ENCODE data around the gene VPS9D1.

DNA sequence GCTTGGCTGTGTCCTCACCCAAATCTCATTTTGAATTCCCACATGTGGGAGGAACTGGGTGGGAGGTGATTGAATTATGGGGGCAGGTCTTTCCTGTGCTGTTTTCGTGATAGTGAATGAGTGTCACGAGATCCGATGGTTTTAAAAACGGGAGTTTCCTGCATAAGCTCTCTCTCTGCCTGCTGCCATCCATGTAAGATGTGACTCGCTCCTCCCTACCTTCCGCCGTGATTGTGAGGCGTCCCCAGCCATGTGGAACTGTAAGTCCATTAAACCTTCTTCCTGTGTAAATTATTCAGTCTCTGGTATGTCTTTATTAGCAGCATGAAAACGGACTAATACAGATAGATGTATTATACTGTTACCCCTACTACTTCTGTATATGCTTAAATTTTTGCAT lies 59.5 kb downstream of the VPS9D1 start:
- no peak for TF ChIP-seq POLR2A (IDR thresholded peaks at IDR 0.05)
- TF ChIP-seq, protein P1, sequence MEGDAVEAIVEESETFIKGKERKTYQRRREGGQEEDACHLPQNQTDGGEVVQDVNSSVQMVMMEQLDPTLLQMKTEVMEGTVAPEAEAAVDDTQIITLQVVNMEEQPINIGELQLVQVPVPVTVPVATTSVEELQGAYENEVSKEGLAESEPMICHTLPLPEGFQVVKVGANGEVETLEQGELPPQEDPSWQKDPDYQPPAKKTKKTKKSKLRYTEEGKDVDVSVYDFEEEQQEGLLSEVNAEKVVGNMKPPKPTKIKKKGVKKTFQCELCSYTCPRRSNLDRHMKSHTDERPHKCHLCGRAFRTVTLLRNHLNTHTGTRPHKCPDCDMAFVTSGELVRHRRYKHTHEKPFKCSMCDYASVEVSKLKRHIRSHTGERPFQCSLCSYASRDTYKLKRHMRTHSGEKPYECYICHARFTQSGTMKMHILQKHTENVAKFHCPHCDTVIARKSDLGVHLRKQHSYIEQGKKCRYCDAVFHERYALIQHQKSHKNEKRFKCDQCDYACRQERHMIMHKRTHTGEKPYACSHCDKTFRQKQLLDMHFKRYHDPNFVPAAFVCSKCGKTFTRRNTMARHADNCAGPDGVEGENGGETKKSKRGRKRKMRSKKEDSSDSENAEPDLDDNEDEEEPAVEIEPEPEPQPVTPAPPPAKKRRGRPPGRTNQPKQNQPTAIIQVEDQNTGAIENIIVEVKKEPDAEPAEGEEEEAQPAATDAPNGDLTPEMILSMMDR (IDR thresholded peaks at IDR 0.05): no peak
